PC-9 (cell line): Measurements from ENCODE around the gene DHX30.

Source experiments
- EZH2 ChIP-seq: fragments of 200-600 bp; sonication (generic); IDR thresholded peaks from 2 replicates; pipeline ENCODE4 v1.8.0; 2017; ENCODE audit warnings: antibody characterized with exemption, low read depth
- TF ChIP-seq, protein P1 (sequence below): fragments of 200-600 bp; sonication (generic); conservative IDR thresholded peaks from 2 replicates; pipeline ENCODE4 v1.6.1; 2017; ENCODE audit warnings: mixed run types, antibody characterized with exemption, mild to moderate bottlenecking, moderate library complexity

DNA sequence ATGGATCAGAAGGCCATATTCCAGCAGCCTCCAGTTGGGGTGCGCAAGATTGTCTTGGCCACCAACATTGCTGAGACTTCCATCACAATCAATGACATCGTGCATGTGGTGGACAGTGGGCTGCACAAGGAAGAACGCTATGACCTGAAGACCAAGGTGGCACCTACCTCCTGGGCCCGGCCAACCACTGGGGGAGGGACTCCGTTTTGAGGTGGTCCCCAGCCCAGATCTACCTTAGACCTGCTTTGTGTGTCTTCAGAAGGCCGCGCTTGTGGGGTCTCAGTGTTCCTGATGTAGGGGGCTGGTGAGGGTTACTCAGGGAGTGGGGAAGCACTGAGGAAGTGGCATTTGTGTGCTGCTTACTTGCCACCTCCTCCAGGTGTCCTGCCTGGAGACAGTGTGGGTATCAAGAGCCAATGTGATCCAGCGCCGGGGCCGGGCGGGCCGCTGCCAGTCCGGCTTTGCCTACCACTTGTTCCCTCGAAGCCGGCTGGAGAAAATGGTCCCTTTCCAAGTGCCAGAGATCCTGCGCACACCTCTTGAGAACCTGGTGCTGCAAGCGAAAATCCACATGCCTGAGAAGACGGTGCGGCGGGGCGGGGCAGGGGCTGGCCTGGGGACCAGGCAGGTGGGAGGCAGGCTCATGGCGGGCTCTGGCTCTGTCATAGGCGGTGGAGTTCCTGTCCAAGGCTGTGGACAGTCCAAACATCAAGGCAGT lies 45.0 kb downstream of the DHX30 start:
- TF ChIP-seq, protein P1, sequence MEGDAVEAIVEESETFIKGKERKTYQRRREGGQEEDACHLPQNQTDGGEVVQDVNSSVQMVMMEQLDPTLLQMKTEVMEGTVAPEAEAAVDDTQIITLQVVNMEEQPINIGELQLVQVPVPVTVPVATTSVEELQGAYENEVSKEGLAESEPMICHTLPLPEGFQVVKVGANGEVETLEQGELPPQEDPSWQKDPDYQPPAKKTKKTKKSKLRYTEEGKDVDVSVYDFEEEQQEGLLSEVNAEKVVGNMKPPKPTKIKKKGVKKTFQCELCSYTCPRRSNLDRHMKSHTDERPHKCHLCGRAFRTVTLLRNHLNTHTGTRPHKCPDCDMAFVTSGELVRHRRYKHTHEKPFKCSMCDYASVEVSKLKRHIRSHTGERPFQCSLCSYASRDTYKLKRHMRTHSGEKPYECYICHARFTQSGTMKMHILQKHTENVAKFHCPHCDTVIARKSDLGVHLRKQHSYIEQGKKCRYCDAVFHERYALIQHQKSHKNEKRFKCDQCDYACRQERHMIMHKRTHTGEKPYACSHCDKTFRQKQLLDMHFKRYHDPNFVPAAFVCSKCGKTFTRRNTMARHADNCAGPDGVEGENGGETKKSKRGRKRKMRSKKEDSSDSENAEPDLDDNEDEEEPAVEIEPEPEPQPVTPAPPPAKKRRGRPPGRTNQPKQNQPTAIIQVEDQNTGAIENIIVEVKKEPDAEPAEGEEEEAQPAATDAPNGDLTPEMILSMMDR, result no peak
- no peak for TF ChIP-seq EZH2
